ENCODE data around the gene DAPK1.

The DAPK1 gene

DNA sequence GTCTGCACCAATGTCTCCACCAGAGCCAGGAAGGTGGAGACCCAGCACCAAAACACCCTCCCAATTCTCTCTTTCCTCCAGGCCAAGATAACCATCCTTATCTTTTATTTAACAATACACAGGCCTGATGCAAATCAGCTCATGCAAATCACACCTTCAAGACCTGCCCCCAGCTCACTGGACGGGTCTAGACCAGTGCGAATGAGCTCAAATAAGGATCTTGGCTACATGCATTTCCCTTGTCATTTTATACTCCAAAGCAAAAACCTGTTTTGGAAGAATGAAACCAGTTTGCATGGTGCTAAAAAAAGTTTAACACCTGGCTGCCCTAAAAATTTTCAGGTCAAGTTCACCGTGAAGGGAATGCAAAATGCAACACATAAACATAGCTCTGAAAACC, 31.9 kb upstream of the DAPK1 start:
- no peak overlapping the region for H3K4me3 ChIP-seq (ENCODE audit: low read depth, low read length)
- TF ChIP-seq, protein P1, sequence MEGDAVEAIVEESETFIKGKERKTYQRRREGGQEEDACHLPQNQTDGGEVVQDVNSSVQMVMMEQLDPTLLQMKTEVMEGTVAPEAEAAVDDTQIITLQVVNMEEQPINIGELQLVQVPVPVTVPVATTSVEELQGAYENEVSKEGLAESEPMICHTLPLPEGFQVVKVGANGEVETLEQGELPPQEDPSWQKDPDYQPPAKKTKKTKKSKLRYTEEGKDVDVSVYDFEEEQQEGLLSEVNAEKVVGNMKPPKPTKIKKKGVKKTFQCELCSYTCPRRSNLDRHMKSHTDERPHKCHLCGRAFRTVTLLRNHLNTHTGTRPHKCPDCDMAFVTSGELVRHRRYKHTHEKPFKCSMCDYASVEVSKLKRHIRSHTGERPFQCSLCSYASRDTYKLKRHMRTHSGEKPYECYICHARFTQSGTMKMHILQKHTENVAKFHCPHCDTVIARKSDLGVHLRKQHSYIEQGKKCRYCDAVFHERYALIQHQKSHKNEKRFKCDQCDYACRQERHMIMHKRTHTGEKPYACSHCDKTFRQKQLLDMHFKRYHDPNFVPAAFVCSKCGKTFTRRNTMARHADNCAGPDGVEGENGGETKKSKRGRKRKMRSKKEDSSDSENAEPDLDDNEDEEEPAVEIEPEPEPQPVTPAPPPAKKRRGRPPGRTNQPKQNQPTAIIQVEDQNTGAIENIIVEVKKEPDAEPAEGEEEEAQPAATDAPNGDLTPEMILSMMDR (IDR thresholded peaks at IDR 0.05; ENCODE audit: low read depth, low read length, missing control alignments) = no peak
- DNase-seq (ENCODE audit: low read depth) = no peak
- in situ Hi-C loops (cut with HindIII; ENCODE audit: low sequenced_read_pairs) = no loop called here

DNA sequence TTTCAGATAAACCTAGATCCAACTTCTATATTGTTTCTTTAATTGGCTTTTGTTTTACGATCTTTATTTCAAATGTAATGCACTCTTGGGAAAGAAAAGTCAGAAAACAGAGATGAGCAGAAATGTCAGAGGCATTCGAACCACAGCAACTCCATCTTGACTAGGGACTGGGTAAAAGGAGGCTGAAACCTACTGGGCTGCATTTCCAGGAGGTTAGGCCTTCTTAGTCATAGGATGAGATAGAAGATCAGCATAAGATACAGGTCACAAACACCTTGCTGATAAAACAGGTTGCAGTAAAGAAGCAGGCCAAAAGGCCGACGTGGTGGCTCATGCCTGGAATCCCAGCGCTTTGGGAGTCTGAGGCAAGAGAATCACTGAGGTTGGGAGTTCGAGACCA, 30.5 kb upstream of the DAPK1 start:
- no peak for DNase-seq (ENCODE audit: low read depth)
- in situ Hi-C loops (cut with HindIII; ENCODE audit: low sequenced_read_pairs) = no loop called here
- TF ChIP-seq, protein P1 (IDR thresholded peaks at IDR 0.05; ENCODE audit: low read depth, low read length, missing control alignments) = no peak
- no peak overlapping the region for H3K4me3 ChIP-seq (ENCODE audit: low read depth, low read length)

DNA sequence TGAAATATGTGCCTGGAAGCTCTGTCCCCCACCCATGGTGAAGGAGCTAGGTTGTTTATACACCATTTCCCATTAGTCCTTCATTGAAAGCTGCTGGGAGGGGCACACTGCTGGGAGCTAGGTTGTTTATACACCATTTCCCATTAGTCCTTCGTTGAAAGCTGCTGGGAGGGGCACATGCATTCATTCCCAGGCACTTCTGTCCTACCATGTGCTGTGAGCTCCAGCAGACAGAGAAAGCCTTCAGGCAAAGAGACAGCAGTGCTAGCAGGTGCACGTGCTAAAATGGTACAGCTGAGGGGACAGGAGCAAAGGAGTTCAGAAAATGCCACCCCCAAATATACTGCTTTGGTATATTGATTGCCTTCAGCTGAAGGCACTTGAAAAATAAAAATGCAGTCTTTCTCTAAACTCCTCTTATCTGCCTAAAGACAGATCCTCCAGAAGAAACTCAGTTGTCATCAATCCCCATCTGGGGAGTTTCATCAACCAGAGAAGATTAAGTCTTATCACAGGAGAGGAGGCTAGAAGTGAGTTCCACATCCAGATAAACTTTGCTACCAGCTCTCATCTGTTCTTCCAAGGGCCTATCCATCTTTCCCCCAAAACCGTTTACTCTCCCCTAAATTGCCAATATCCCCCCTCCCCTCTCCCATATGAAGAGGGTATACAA, 27.7 kb upstream of the DAPK1 start:
- no peak overlapping the region for H3K4me3 ChIP-seq (ENCODE audit: low read depth, low read length)
- TF ChIP-seq, protein P1 (IDR thresholded peaks at IDR 0.05; ENCODE audit: low read depth, low read length, missing control alignments) = no peak
- DNase-seq (ENCODE audit: low read depth) = no peak
- in situ Hi-C loops (cut with HindIII; ENCODE audit: low sequenced_read_pairs) = no loop called here

DNA sequence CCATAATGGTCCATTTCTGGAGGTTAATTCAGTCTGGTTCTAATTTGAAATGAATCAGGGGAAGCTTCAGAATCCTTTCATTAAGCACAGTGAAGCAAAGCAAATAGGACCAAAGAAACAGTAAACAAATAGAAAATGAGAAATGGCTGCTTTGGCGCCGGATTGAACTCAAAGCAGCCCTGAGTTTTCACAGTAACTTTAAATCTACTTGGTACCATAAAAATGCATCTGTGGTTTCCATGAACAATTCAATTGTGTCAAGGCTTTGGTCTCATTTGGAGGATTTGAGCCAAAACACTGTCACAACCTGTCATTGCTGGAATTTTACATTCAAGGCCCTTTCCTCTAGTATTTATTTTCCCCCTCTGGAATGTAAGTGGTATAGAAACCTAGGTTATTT, 25.9 kb upstream of the DAPK1 start:
- TF ChIP-seq, protein P1 (IDR thresholded peaks at IDR 0.05; ENCODE audit: low read depth, low read length, missing control alignments) = no peak
- DNase-seq (ENCODE audit: low read depth) = no peak
- no peak overlapping the region for H3K4me3 ChIP-seq (ENCODE audit: low read depth, low read length)
- in situ Hi-C loops (cut with HindIII; ENCODE audit: low sequenced_read_pairs) = no loop called here

DNA sequence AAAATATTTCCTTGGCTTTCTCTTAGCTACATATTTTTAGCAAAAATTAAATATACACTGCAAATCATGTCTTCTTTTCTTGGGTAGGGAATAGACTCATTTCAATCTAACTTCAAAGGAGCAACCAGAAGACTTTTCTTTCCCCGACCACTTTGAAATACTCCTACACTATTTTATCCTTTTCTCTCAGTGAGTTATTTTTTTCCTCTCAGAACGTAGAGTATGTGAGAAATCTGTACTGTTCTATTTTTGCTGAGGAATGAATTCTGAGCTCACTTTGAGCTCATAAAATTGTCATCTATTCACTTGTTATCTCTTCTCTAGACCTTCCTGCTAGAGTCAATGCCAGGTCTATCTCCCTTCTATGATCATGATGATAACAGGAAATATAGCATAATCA, 22.2 kb upstream of the DAPK1 start:
- TF ChIP-seq, protein P1 (IDR thresholded peaks at IDR 0.05; ENCODE audit: low read depth, low read length, missing control alignments) = no peak
- no peak for DNase-seq (ENCODE audit: low read depth)
- no peak overlapping the region for H3K4me3 ChIP-seq (ENCODE audit: low read depth, low read length)
- in situ Hi-C loops (cut with HindIII; ENCODE audit: low sequenced_read_pairs) = no loop called here

DNA sequence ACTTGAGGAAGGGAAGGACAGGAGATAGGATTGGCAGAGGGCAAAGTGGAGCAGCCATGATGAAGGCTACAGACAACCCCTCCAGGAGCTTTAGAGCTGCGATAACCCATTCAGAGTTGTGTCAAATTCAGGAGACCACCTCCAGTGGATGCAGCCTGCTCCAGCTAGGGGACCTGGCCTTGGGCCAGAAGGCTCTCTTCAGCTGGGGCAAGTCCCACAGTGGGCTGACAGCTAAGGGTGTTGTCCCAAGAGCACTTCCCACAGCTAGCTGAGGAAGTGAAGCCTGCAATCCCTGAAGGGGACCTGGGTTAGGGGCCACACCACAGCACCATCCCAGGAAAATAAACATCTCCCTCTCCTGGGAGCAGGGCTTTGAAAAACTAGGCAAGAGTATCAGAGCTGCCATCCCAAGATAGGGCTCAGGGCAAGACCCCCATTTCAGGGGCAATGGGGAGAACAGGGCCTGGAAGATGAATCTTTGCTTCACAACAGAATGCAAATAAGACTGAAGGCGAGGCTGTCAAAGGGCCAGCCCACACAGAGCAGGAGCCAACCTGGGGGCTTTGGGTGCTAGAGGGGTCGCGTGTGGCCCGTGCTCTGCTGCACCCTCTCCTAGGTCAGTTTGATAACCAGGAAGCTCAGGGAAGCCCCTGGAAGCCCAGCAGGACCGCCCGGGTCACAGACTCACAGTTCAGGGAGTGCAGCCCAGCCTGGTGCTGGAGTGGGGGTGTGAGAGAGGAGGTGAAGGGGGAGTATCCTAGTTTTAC, 19.3 kb upstream of the DAPK1 start:
- no peak for DNase-seq (ENCODE audit: low read depth)
- H3K4me3 ChIP-seq (ENCODE audit: low read depth, low read length) = no peak overlapping the region
- in situ Hi-C loops (cut with HindIII; ENCODE audit: low sequenced_read_pairs) = no loop called here
- TF ChIP-seq, protein P1 (IDR thresholded peaks at IDR 0.05; ENCODE audit: low read depth, low read length, missing control alignments) = no peak
